AG04450 (cell line): ENCODE data around the gene TBL1XR1. TPM values are rescaled to one million over a fixed set of nuclear protein-coding genes. Genes with fewer than 3 reads are reported as not detected.
"Not testable (repeated sequence)": the region's sequence is repeated elsewhere in the genome, so short reads cannot be mapped to it uniquely, and the experiment has no call there.

Source experiments
- CTCF ChIA-PET: fragments of 300-600, 350-600 bp; formaldehyde crosslinking; extraction: SDS; loops from one replicate; lab custom pipeline; 2022; ENCODE audit warnings: antibody characterized with exemption, inconsistent platforms; lab: Charles Lee
- POLR2A ChIA-PET: fragments of 350-600 bp; formaldehyde crosslinking; extraction: SDS; loops from one replicate; lab custom pipeline; 2021; ENCODE audit warnings: antibody characterized with exemption, inconsistent platforms; lab: Yijun Ruan, JAX
- DNase-seq: peaks from one replicate; pipeline ENCODE4 v3.0.0-alpha.2; 2011; ENCODE audit warnings: low read depth, low spot score
- H3K27ac ChIP-seq: one replicate; pipeline ENCODE4 v1.5.1; 2012; ENCODE audit warnings: low read depth, low read length, control low read depth
- H3K27me3 ChIP-seq: one replicate; pipeline ENCODE4 v1.6.0; 2012; ENCODE audit warnings: low read length; ENCODE audit not compliant: control insufficient read depth, insufficient read depth
- H3K4me3 ChIP-seq: 2 replicates; pipeline ENCODE4 v1.5.1; 2011; ENCODE audit warnings: mild to moderate bottlenecking, low read depth, low read length, control low read depth
- H3K9me3 ChIP-seq: 2 replicates; pipeline ENCODE4 v1.5.1; 2012; ENCODE audit warnings: low read length; ENCODE audit not compliant: control insufficient read depth, insufficient read depth
- polyA plus RNA-seq: library from polyadenylated mRNA; depleted of rRNA; stranded (reverse); fragments of >200 nt; gene quantifications from 2 replicates; pipeline ENCODE4 v1.2.3, GENCODE V29; 2011
- TF ChIP-seq, protein P1 (sequence below): IDR thresholded peaks from 2 replicates; pipeline ENCODE4 v1.5.1; 2011; ENCODE audit warnings: low read depth, low read length, control low read depth, inconsistent platforms

Gene TBL1XR1
- polyA plus RNA-seq, 1 experiment = 207 TPM

DNA sequence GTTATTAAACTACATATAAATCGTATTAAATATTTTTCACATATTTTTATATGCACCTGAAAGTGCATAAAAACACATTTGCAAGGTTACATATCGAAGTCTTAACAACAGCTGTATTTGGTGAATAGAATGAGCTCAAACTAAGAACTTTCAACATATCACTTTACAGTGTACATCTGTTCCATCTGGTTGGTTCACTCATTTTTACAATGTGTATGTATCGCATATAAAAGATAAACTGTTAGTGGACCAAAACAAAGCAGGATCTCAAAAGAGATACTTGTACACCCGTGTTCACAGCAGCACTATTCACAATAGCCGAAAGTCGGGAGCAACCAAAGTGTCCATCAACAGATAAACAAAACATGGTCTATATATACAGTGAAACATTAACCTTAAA is 55.8 kb downstream of the TBL1XR1 start:
- Histone ChIP-seq H3K27me3 (no peaks in the 10 kb centered on the region), H3K4me3 (no peak overlapping the region), H3K9me3 (no peaks in the 10 kb centered on the region; the same call in 1 of the 2 replicates), H3K27ac (no peak overlapping the region)
- ChIA-PET CTCF (no interaction called here), POLR2A (no interaction called here)
- TF ChIP-seq, protein P1, sequence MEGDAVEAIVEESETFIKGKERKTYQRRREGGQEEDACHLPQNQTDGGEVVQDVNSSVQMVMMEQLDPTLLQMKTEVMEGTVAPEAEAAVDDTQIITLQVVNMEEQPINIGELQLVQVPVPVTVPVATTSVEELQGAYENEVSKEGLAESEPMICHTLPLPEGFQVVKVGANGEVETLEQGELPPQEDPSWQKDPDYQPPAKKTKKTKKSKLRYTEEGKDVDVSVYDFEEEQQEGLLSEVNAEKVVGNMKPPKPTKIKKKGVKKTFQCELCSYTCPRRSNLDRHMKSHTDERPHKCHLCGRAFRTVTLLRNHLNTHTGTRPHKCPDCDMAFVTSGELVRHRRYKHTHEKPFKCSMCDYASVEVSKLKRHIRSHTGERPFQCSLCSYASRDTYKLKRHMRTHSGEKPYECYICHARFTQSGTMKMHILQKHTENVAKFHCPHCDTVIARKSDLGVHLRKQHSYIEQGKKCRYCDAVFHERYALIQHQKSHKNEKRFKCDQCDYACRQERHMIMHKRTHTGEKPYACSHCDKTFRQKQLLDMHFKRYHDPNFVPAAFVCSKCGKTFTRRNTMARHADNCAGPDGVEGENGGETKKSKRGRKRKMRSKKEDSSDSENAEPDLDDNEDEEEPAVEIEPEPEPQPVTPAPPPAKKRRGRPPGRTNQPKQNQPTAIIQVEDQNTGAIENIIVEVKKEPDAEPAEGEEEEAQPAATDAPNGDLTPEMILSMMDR = no peak
- DNase-seq = no peak

DNA sequence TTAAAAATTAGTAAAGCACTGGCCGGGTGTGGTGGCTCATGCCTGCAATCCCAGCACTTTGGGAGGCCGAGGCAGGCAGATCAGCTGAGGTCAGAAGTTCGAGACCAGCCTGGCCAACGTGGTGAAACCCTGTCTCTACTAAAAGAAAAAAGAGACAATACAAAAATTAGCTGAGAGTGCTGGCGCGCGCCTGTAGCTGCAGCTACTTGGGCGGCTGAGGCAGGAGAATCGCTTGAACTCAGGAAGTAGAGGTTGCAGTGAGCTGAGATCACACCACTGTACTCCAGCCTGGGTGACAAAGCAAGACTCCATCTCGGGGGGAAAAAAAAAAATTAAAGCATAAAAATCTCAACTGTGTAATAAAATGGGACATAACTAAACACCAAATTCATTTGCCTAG is 58.1 kb downstream of the TBL1XR1 start:
- H3K27ac ChIP-seq, CTCF ChIA-PET, H3K9me3 ChIP-seq, DNase-seq, H3K4me3 ChIP-seq, POLR2A ChIA-PET, H3K27me3 ChIP-seq: not testable (repeated sequence)

DNA sequence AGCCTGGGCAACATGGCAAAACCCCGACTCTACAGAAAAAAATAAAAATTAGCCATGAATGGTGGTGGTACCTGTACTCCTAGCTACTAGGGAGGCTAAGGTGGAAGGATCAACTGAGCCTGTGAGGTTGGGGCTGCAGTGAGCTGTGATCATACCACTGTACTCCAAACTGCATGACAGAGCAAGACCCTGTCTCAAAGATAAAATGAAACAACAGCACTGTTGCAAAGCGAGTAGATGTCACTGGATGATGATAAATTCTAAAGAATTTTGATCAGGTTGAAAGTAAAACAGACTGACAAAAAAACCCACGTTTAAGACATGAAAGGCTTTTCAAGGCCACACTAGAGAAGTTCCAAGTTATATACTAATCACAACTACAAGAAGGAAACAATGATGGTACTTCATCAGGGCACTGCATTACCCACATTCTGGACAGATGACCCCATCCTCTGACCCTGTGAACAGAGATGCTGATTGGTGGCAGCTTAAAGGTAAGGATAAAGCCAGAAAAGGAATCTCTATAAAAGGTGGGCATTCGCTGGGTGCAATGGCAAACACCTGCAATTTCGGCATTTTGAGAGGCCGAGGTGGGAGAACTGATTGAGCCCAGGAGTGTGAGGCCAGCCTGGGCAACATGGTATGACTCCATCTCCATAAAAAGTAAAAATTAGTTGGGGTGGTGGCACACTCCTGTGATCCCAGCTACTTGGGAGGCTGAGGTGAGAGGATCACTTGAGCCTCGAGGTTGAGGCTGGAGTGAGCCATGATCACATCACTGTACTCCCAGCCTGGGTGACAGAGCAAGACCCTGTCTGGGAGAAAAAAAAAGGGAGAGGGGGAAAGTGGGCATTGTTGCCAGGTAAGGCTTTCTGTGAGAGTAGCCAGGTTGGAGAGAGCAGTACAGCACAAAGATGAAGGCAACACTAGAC is 59.2 kb downstream of the TBL1XR1 start:
- Histone ChIP-seq H3K9me3 (no peaks in the 10 kb centered on the region; the same call in 1 of the 2 replicates), H3K27me3 (no peaks in the 10 kb centered on the region), H3K4me3 (no peak overlapping the region), H3K27ac (no peak overlapping the region)
- TF ChIP-seq, protein P1 = no peak
- ChIA-PET POLR2A (no interaction called here), CTCF (no interaction called here)
- DNase-seq = no peak

DNA sequence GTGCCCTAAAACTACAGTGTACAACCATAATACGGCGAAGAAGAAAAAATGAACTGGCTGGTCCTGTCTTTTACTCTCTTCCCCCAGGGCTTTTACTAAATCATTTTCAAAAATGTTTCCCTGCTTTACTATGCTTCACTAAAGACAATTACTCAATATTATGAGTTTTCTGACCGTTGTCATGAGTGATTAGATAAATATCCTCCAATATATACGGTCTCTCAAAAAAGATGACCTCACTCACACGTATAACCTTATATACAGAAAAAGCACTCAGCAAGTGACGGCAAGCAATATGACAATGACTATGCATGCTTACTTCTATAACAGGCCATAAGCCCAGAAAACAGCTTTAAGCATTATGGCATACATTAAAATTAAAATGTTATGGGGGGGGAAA is 60.5 kb downstream of the TBL1XR1 start:
- CTCF ChIA-PET = no interaction called here

DNA sequence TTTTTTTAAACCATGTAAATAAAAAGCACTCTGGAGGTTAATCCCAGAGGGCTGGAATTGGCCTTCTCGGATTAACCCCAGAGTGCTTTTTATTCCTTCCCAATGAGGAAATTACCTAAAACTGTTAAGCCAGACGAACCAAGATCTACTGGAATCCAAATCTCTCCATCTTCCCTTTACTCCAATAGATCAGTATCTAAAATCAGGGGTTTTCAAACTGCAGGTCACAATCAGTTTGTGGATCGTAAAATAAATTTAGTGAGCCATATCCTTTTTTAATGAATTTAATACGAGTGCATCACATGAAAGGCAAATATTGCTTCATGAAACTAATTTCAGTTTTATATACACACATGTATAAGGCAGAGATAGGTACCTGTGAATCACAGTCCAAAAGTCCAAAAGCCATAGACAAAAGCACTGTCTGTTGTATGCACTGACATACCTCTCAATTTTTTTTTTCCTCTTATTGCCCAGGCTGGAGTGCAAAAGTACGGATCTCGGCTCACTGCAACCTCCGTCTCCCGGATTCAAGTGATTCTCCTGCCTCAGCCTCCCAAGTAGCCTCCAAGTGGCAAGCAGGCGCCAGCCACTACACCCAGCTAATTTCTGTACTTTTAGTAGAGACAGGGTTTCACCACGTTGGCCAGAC is 61.3 kb downstream of the TBL1XR1 start:
- H3K27ac ChIP-seq = no peak overlapping the region
- DNase-seq = no peak
- POLR2A ChIA-PET = no interaction called here
- H3K4me3 ChIP-seq = no peak overlapping the region
- H3K27me3 ChIP-seq = no peaks in the 10 kb centered on the region
- TF ChIP-seq, protein P1 = no peak
- H3K9me3 ChIP-seq = no peaks in the 10 kb centered on the region; the same call in 1 of the 2 replicates
- CTCF ChIA-PET = no interaction called here

More for the DNA sequence above, 60.5 kb downstream of the TBL1XR1 start:
- H3K27ac ChIP-seq = no peak overlapping the region
- no peak overlapping the region for H3K4me3 ChIP-seq
- no peaks in the 10 kb centered on the region; the same call in 1 of the 2 replicates for H3K9me3 ChIP-seq
- DNase-seq = no peak
- POLR2A ChIA-PET = no interaction called here
- H3K27me3 ChIP-seq = no peaks in the 10 kb centered on the region
- TF ChIP-seq, protein P1 = no peak
